PC-3 (cell line): Measurements from ENCODE around the gene NRSN1.
"Not testable (repeated sequence)": the region's sequence is repeated elsewhere in the genome, so short reads cannot be mapped to it uniquely, and the experiment has no call there.

Source experiments
- CTCF ChIP-seq: fragments of 300-600 bp; sonication (generic); conservative IDR thresholded peaks from 2 replicates; pipeline ENCODE4 v1.5.1; 2017; ENCODE audit warnings: antibody characterized with exemption, low read depth, mild to moderate bottlenecking, low read length
- EZH2 ChIP-seq: fragments of 300-600 bp; sonication (generic); IDR thresholded peaks from one replicate; pipeline ENCODE4 v1.6.1; 2017; ENCODE audit warnings: antibody characterized with exemption, mild to moderate bottlenecking, low read length; ENCODE audit not compliant: unreplicated experiment

GRCh38 chr6:24142733-24143132 is 16.7 kb downstream of the NRSN1 start:
- not testable (repeated sequence) for TF ChIP-seq CTCF, EZH2
